H1 (cell line): ENCODE results near the gene UBE2E2. TPM values are rescaled to one million over a fixed set of nuclear protein-coding genes. Genes with fewer than 3 reads are reported as not detected.

Source experiments
- CTCF ChIA-PET: fragments of 300-600 bp; sonication (Branson Sonifier 250); formaldehyde crosslinking; loops from one replicate; lab custom pipeline; 2021; ENCODE audit not compliant: partially characterized antibody; lab: Charles Lee
- POLR2A ChIA-PET: fragments of 300-600 bp; sonication (Branson Sonifier 250); formaldehyde crosslinking; loops from one replicate; lab custom pipeline; 2021; ENCODE audit warnings: inconsistent platforms; ENCODE audit not compliant: partially characterized antibody; lab: Charles Lee
- DNase-seq, 2 experiments: peaks; one replicate each; pipeline versions ENCODE4 v3.0.0 to v3.0.0-alpha.2; 2010 to 2022; ENCODE audit warnings: low spot score in 2 of 2, low read depth in 1 of 2, mixed read lengths in 1 of 2
- FAIRE-seq: peaks from 2 replicates; lab custom pipeline; 2011; peaks lifted over from hg19 to GRCh38; lab: Jason Lieb, UNC
- H2AFZ ChIP-seq: 2 replicates; pipeline ENCODE4 v1.8.1; 2012; ENCODE audit warnings: low read length, inconsistent platforms
- H2AK5ac ChIP-seq: 2 replicates; pipeline ENCODE4 v1.6.1; 2013; ENCODE audit warnings: low read depth, low read length
- H2BK120ac ChIP-seq: replicated peaks from 2 replicates; pipeline ENCODE3; 2013; ENCODE audit warnings: low read depth, low read length, inconsistent platforms
- H2BK12ac ChIP-seq: 2 replicates; pipeline ENCODE4 v1.6.1; 2013; ENCODE audit warnings: low read depth, low read length
- H2BK15ac ChIP-seq: 2 replicates; pipeline ENCODE4 v1.6.1; 2013; ENCODE audit warnings: low read length
- H2BK20ac ChIP-seq: 2 replicates; pipeline ENCODE4 v1.6.1; 2013; ENCODE audit warnings: low read length
- H2BK5ac ChIP-seq: 2 replicates; pipeline ENCODE4 v1.6.1; 2013; ENCODE audit warnings: low read depth, low read length
- H3K14ac ChIP-seq: 2 replicates; pipeline ENCODE4 v1.6.1; 2013; ENCODE audit warnings: inconsistent platforms; ENCODE audit not compliant: insufficient read length
- H3K18ac ChIP-seq: 2 replicates; pipeline ENCODE4 v1.6.1; 2013; ENCODE audit warnings: low read length; ENCODE audit errors: extremely low read depth
- H3K23ac ChIP-seq: 2 replicates; pipeline ENCODE4 v1.6.1; 2013; ENCODE audit warnings: inconsistent platforms; ENCODE audit not compliant: insufficient read length
- H3K23me2 ChIP-seq: 2 replicates; pipeline ENCODE4 v1.6.1; 2013; ENCODE audit warnings: low read depth, low read length
- H3K27ac ChIP-seq: 2 replicates; pipeline ENCODE4 v1.6.1; 2011; ENCODE audit warnings: low read depth, low read length, inconsistent platforms
- H3K27me3 ChIP-seq, 4 experiments: replicated peaks in 1 of 4; 1 replicate in 1 of 4; 2 replicates in 3 of 4; pipeline versions ENCODE4 v1.6.1 to v1.8.1; 2011 to 2013; ENCODE audit warnings: low read length in 3 of 4, mild to moderate bottlenecking in 3 of 4, inconsistent platforms in 2 of 4, mixed read lengths in 2 of 4, moderate library complexity in 1 of 4; ENCODE audit not compliant: control insufficient read depth in 3 of 4, insufficient read depth in 3 of 4; ENCODE audit errors: extremely low read depth in 1 of 4
- H3K36me3 ChIP-seq, 4 experiments: 2 replicates each; pipeline versions ENCODE4 v1.6.1 to v1.8.1; 2011 to 2013; ENCODE audit warnings: mild to moderate bottlenecking in 4 of 4, low read length in 3 of 4, moderate library complexity in 2 of 4, control low read depth in 1 of 4, inconsistent platforms in 1 of 4; ENCODE audit not compliant: insufficient read depth in 4 of 4, control insufficient read depth in 2 of 4
- H3K4ac ChIP-seq: replicated peaks from 2 replicates; pipeline ENCODE3; 2013; ENCODE audit warnings: low read length, low read depth, mixed read lengths, inconsistent platforms; ENCODE audit not compliant: insufficient read length
- H3K4me1 ChIP-seq, 4 experiments: replicated peaks in 1 of 4; 1 replicate in 1 of 4; 2 replicates in 3 of 4; pipeline versions ENCODE4 v1.6.1 to v1.8.1; 2011 to 2013; ENCODE audit warnings: low read length in 3 of 4, inconsistent platforms in 2 of 4, mixed read lengths in 1 of 4; ENCODE audit not compliant: insufficient read depth in 4 of 4, control insufficient read depth in 3 of 4
- H3K4me2 ChIP-seq, 2 experiments: 2 replicates each; pipeline versions ENCODE4 v1.6.1 to v1.8.1; 2011 to 2013; ENCODE audit warnings: low read depth in 2 of 2, low read length in 2 of 2, control low read depth in 1 of 2, inconsistent platforms in 1 of 2, mild to moderate bottlenecking in 1 of 2; ENCODE audit not compliant: insufficient read depth in 1 of 2
- H3K4me3 ChIP-seq, 4 experiments: fragments of 200-600, 300-600 bp in 1 of 4; sonication (generic), shearing (Covaris generic), sonication (Bioruptor Twin) in 1 of 4; 2 replicates each; pipeline versions ENCODE4 v1.5.1 to v1.8.1; 2011 to 2016; ENCODE audit warnings: low read length in 4 of 4, low read depth in 3 of 4, control low read depth in 2 of 4, inconsistent platforms in 2 of 4, mild to moderate bottlenecking in 2 of 4, mixed read lengths in 1 of 4, moderate library complexity in 1 of 4; ENCODE audit not compliant: insufficient read depth in 2 of 4; ENCODE audit errors: extremely low read depth in 1 of 4
- H3K56ac ChIP-seq: replicated peaks from 2 replicates; pipeline ENCODE3; 2013; ENCODE audit warnings: low read depth, mild to moderate bottlenecking, mixed read lengths, low read length, inconsistent platforms; ENCODE audit not compliant: insufficient read length
- H3K79me1 ChIP-seq: 2 replicates; pipeline ENCODE4 v1.6.1; 2013; ENCODE audit warnings: low read depth, low read length, control low read depth
- H3K79me2 ChIP-seq, 2 experiments: 2 replicates each; pipeline versions ENCODE4 v1.6.1 to v1.8.1; 2012 to 2013; ENCODE audit warnings: low read length in 2 of 2, mild to moderate bottlenecking in 2 of 2, inconsistent platforms in 1 of 2; ENCODE audit not compliant: insufficient read depth in 2 of 2, control insufficient read depth in 1 of 2
- H3K9ac ChIP-seq, 4 experiments: replicated peaks in 1 of 4; 1 replicate in 1 of 4; 2 replicates in 3 of 4; pipeline versions ENCODE4 v1.6.1 to v1.8.1; 2011 to 2013; ENCODE audit warnings: low read depth in 3 of 4, low read length in 3 of 4, control low read depth in 2 of 4, mild to moderate bottlenecking in 2 of 4, moderate library complexity in 2 of 4, inconsistent platforms in 1 of 4; ENCODE audit errors: extremely low read depth in 1 of 4
- H3K9me3 ChIP-seq, 2 experiments: 2 replicates each; pipeline versions ENCODE4 v1.6.1 to v1.8.1; 2012 to 2013; ENCODE audit warnings: mild to moderate bottlenecking in 2 of 2, moderate library complexity in 2 of 2, control low read depth in 1 of 2, inconsistent platforms in 1 of 2, low read depth in 1 of 2, low read length in 1 of 2, mixed read lengths in 1 of 2; ENCODE audit not compliant: insufficient read depth in 2 of 2
- H4K20me1 ChIP-seq, 2 experiments: replicated peaks in 1 of 2; 2 replicates each; pipeline versions ENCODE3 to v1.8.1; 2011 to 2013; ENCODE audit warnings: inconsistent platforms in 2 of 2, low read length in 2 of 2, mild to moderate bottlenecking in 1 of 2; ENCODE audit not compliant: insufficient read depth in 2 of 2, control insufficient read depth in 1 of 2
- H4K5ac ChIP-seq: 2 replicates; pipeline ENCODE4 v1.6.1; 2013; ENCODE audit warnings: low read length, low read depth, mixed read lengths, inconsistent platforms; ENCODE audit not compliant: insufficient read length
- H4K8ac ChIP-seq: 2 replicates; pipeline ENCODE4 v1.8.0; 2013; ENCODE audit warnings: mild to moderate bottlenecking, moderate library complexity, low read length, inconsistent platforms; ENCODE audit not compliant: insufficient read depth; ENCODE audit errors: extremely low read depth
- H4K91ac ChIP-seq: replicated peaks from 2 replicates; pipeline ENCODE3; 2013; ENCODE audit warnings: low read length, mixed read lengths, inconsistent platforms; ENCODE audit not compliant: insufficient read length
- BRCA1 ChIP-seq: IDR thresholded peaks from 2 replicates; pipeline ENCODE4 v1.6.1; 2012; ENCODE audit warnings: low read depth, low read length, improper control_type of control experiment
- CBX5 ChIP-seq: fragments of 300-800, 300-1000 bp; sonication (generic); IDR thresholded peaks from 2 replicates; pipeline ENCODE4 v1.7.1; 2016; ENCODE audit warnings: antibody characterized with exemption, low read length, low read depth
- CEBPB ChIP-seq: IDR thresholded peaks from 2 replicates; pipeline ENCODE4 v1.6.1; 2012; ENCODE audit warnings: low read depth, low read length
- CHD1 ChIP-seq: IDR thresholded peaks from 2 replicates; pipeline ENCODE4 v1.6.1; 2012; ENCODE audit warnings: low read depth, low read length, improper control_type of control experiment
- HDAC2 ChIP-seq, 2 experiments: fragments of 300-600 bp in 1 of 2; sonication (generic) in 1 of 2; IDR thresholded peaks; 2 replicates each; pipeline ENCODE4 v1.6.1; 2011 to 2012; ENCODE audit warnings: low read depth in 2 of 2, low read length in 2 of 2, mild to moderate bottlenecking in 2 of 2, moderate library complexity in 2 of 2, borderline replicate concordance in 1 of 2, inconsistent platforms in 1 of 2
- JUND ChIP-seq: IDR thresholded peaks from 2 replicates; pipeline ENCODE4 v1.6.1; 2011; ENCODE audit warnings: mild to moderate bottlenecking, improper control_type of control experiment, low read length
- KDM5A ChIP-seq: fragments of 200-600 bp; IDR thresholded peaks from 2 replicates; pipeline ENCODE4 v1.7.1; 2012; ENCODE audit warnings: mild to moderate bottlenecking, low read length, inconsistent platforms, mixed read lengths
- MAFK ChIP-seq: IDR thresholded peaks from 2 replicates; pipeline ENCODE4 v1.6.1; 2012; ENCODE audit warnings: low read depth, mild to moderate bottlenecking, improper control_type of control experiment, low read length
- RAD21 ChIP-seq, 2 experiments: IDR thresholded peaks in 1 of 2; conservative IDR thresholded peaks in 1 of 2; 2 replicates each; pipeline ENCODE4 v1.6.1; 2011; ENCODE audit warnings: low read depth in 2 of 2, low read length in 2 of 2, improper control_type of control experiment in 1 of 2, inconsistent platforms in 1 of 2, mild to moderate bottlenecking in 1 of 2, moderate library complexity in 1 of 2
- RFX5 ChIP-seq: IDR thresholded peaks from 2 replicates; pipeline ENCODE4 v1.6.1; 2011; ENCODE audit warnings: low read depth, low read length, improper control_type of control experiment, borderline replicate concordance
- SIN3A ChIP-seq, 2 experiments: IDR thresholded peaks in 1 of 2; conservative IDR thresholded peaks in 1 of 2; 2 replicates each; pipeline ENCODE4 v1.6.1; 2011 to 2012; ENCODE audit warnings: low read length in 2 of 2, improper control_type of control experiment in 1 of 2, low read depth in 1 of 2, mild to moderate bottlenecking in 1 of 2
- SP4 ChIP-seq: IDR thresholded peaks from 2 replicates; pipeline ENCODE4 v1.6.1; 2012; ENCODE audit warnings: low read length, inconsistent platforms
- SRF ChIP-seq: IDR thresholded peaks from 2 replicates; pipeline ENCODE4 v1.6.1; 2011; ENCODE audit warnings: mild to moderate bottlenecking, low read depth, low read length, moderate library complexity
- TEAD4 ChIP-seq: IDR thresholded peaks from 2 replicates; pipeline ENCODE4 v1.6.1; 2012; ENCODE audit warnings: low read depth, low read length, inconsistent platforms, mixed read lengths
- YY1 ChIP-seq: IDR thresholded peaks from 2 replicates; pipeline ENCODE4 v1.6.1; 2011; ENCODE audit warnings: low read depth, mild to moderate bottlenecking, low read length
- WGBS, 2 experiments: shearing (Covaris generic) in 1 of 2; methylation state at CpG; one replicate each; pipeline versions ENCODE4 v1.1.6 to v1.1.7; 2013 to 2015; ENCODE audit warnings: low lambda C conversion rate in 2 of 2, mixed read lengths in 2 of 2, inconsistent platforms in 1 of 2, low coverage in 1 of 2, missing lambda C conversion rate in 1 of 2; ENCODE audit not compliant: insufficient replicate concordance in 2 of 2, insufficient coverage in 1 of 2, insufficient read length in 1 of 2; ENCODE audit errors: extremely low coverage in 1 of 2, missing lambda C conversion rate in 1 of 2; 5-methylcytosine and 5-hydroxymethylcytosine counted together
- polyA plus RNA-seq, 7 experiments: library from polyadenylated mRNA; depleted of rRNA in 3 of 7; stranded (reverse) in 5 of 7; unstranded in 2 of 7; fragments of >200 nt in 5 of 7; fragments of 200-250 nt in 2 of 7; gene quantifications; 1 replicate in 5 of 7; 2 replicates in 1 of 7; 4 replicates in 1 of 7; pipeline versions ENCODE4 v1.2.1 to v1.2.3, GENCODE V29; 2011 to 2013; ENCODE audit warnings: missing spikeins in 2 of 7, mixed read lengths in 2 of 7
- total RNA-seq: library from RNA; stranded (reverse); fragmentation: NEBNext Ultra II Directional; extraction: Animal tissue kit (Norgen Biotek cat#: 25700); gene quantifications from 2 replicates; pipeline ENCODE4 v1.2.1, GENCODE V29; 2021

The UBE2E2 gene
- total and polyA plus RNA-seq, 2 of the 8 experiments (the other 6 are each of a cell fraction or from before 2014, with no cell fraction given), result 57.6 to 70.6 TPM

DNA sequence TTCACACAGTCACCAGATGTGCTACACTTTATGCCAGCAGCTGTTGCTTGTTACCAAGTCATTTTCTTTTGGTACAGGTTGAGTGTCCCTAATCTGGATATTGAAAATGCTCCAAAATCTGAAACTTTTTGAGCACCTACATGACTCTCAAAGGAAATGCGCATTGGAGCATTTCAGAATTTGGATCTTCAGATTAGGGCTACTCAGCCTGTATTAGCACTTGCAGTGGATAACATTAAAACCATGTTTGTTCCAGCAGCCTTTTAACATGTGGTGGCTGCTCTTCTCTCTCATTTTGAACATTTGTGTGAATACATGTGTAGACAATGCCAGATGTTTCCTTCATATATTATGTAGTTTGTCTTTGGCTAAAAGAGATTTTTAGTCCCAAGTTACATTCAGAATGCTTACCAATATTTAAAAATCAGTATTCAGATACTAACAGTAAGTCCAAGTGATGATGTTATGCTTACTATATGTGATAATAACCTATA is 371.7 kb downstream of the UBE2E2 start:
- H2BK15ac ChIP-seq, result no peak overlapping the region
- no peaks in the 10 kb centered on the region for H3K79me2 ChIP-seq
- H2BK12ac ChIP-seq, result no peak overlapping the region
- H3K9me3 ChIP-seq, result no peaks in the 10 kb centered on the region
- H4K5ac ChIP-seq, result no peak overlapping the region
- H3K23ac ChIP-seq, result no peak overlapping the region
- no peak overlapping the region for H3K9ac ChIP-seq
- no peak overlapping the region for H3K4me3 ChIP-seq
- H4K20me1 ChIP-seq, result no peaks in the 10 kb centered on the region
- no peak overlapping the region for H2BK5ac ChIP-seq
- no peaks in the 10 kb centered on the region for H3K27me3 ChIP-seq
- H3K27ac ChIP-seq, result no peak overlapping the region
- H3K79me1 ChIP-seq, result no peaks in the 10 kb centered on the region
- POLR2A ChIA-PET, result no interaction called here
- no peak overlapping the region for H4K91ac ChIP-seq
- DNase-seq (no peak), FAIRE-seq (no peak)
- H3K14ac ChIP-seq, result no peak overlapping the region
- no peak overlapping the region for H3K4ac ChIP-seq
- no peak overlapping the region for H3K56ac ChIP-seq
- H4K8ac ChIP-seq, result no peak overlapping the region
- H3K18ac ChIP-seq, result no peak overlapping the region
- H2AK5ac ChIP-seq, result no peak overlapping the region
- 90% methylated on average over 1 of the region's 1 CpG; no CpG with 5 or more reads in 1 of the 2 experiments for WGBS, 2 experiments
- H3K4me1 ChIP-seq, result peaks cover 0 to 4% (median under 1%) of the 10 kb centered on the region in 4 experiments; a peak in 1 of 7 replicates
- no peaks in the 10 kb centered on the region for H3K36me3 ChIP-seq
- no peak overlapping the region for H2BK20ac ChIP-seq
- no peak overlapping the region for H2BK120ac ChIP-seq
- H3K4me2 ChIP-seq, result no peak overlapping the region
- CTCF ChIA-PET, result interaction anchor here (0.7 kb wide), 1 partner anchor 810 kb away, joined by 3 read pairs; no protein-coding TSS in a partner anchor
- no peak overlapping the region for H2AFZ ChIP-seq
- H3K23me2 ChIP-seq, result no peaks in the 10 kb centered on the region
- TF ChIP-seq RFX5 (no peak), RAD21 (IDR thresholded peaks at IDR 0.05 in 1 of 2, conservative IDR thresholded peaks at IDR 0.05 in 1 of 2; ENCODE audit: low read depth in 2 of 2, low read length in 2 of 2) (no peak), JUND (no peak), TEAD4 (no peak), KDM5A (no peak), YY1 (no peak), CBX5 (no peak), SIN3A (conservative IDR thresholded peaks at IDR 0.05 in 1 of 2, IDR thresholded peaks at IDR 0.05 in 1 of 2; ENCODE audit: low read depth in 1 of 2, low read length in 2 of 2) (no peak), SP4 (no peak), MAFK (no peak), HDAC2 (IDR thresholded peaks at IDR 0.05; ENCODE audit: borderline replicate concordance in 1 of 2, low read depth in 2 of 2, low read length in 2 of 2) (no peak), CEBPB (no peak), CHD1 (no peak), BRCA1 (no peak), SRF (no peak)
